Neural crest cell (in vitro differentiated cells): ENCODE results near the gene MACROD1. TPM values are rescaled to one million over a fixed set of nuclear protein-coding genes. Genes with fewer than 3 reads are reported as not detected.

Experiments used
- DNase-seq: peaks from one replicate; pipeline ENCODE4 v3.0.0; 2021; ENCODE audit warnings: low read depth, mixed read lengths, low spot score
- H3K27ac Mint-ChIP-seq: one replicate; pipeline ENCODE4 v1.8.0; 2021; ENCODE audit warnings: mild to moderate bottlenecking, mixed read lengths; ENCODE audit not compliant: unreplicated experiment
- H3K27me3 Mint-ChIP-seq: 2 replicates; pipeline ENCODE4 v1.8.0; 2021; ENCODE audit warnings: low read depth, mild to moderate bottlenecking, mixed read lengths
- H3K36me3 Mint-ChIP-seq: 2 replicates; pipeline ENCODE4 v1.8.0; 2021; ENCODE audit warnings: low read depth, mild to moderate bottlenecking, mixed read lengths
- H3K4me1 Mint-ChIP-seq: 2 replicates; pipeline ENCODE4 v1.8.0; 2021; ENCODE audit warnings: mixed read lengths
- H3K4me3 Mint-ChIP-seq: one replicate; pipeline ENCODE4 v1.8.0; 2021; ENCODE audit warnings: mild to moderate bottlenecking, mixed read lengths
- H3K9me3 Mint-ChIP-seq: 2 replicates; pipeline ENCODE4 v1.8.0; 2021; ENCODE audit warnings: mixed read lengths
- CTCF ChIP-seq: fragments of 200-600 bp; sonication (generic); conservative IDR thresholded peaks from 2 replicates; pipeline ENCODE4 v1.5.0; 2021; ENCODE audit warnings: antibody characterized with exemption, mild to moderate bottlenecking
- total RNA-seq: library from RNA; stranded (reverse); gene quantifications from 2 replicates; pipeline ENCODE4 v1.2.1, GENCODE V29; 2021

The MACROD1 gene
- total RNA-seq, 1 donor from 2014 or later, result 26.1 TPM

GRCh38 chr11:64062185-64063039 lies 103.5 kb downstream of the MACROD1 start:
- Mint-ChIP-seq H3K4me1 (peaks cover 29% of the 10 kb centered on the region), H3K9me3 (no peaks in the 10 kb centered on the region), H3K4me3 (no peak overlapping the region), H3K27ac (no peak overlapping the region), H3K36me3 (no peaks in the 10 kb centered on the region), H3K27me3 (peaks cover 15% of the 10 kb centered on the region)
- no peak for DNase-seq
- TF ChIP-seq CTCF, result no peak

- no peaks in the 10 kb centered on the region for H3K36me3 Mint-ChIP-seq
- peaks cover 15% of the 10 kb centered on the region for H3K27me3 Mint-ChIP-seq
- H3K9me3 Mint-ChIP-seq, result no peaks in the 10 kb centered on the region
- peaks cover 26% of the 10 kb centered on the region for H3K4me1 Mint-ChIP-seq
- no peak for TF ChIP-seq CTCF
- peak; percentile 58 for DNase-seq
- peak overlapping the region; percentile 71 for H3K4me3 Mint-ChIP-seq
- H3K27ac Mint-ChIP-seq, result no peak overlapping the region
Measured at GRCh38 chr11:64060861-64061444, 105.0 kb downstream of the MACROD1 start.

- H3K4me1 Mint-ChIP-seq, result peaks cover 29% of the 10 kb centered on the region
- no peak overlapping the region for H3K27ac Mint-ChIP-seq
- DNase-seq, result no peak
- H3K27me3 Mint-ChIP-seq, result peaks cover 15% of the 10 kb centered on the region
- H3K36me3 Mint-ChIP-seq, result no peaks in the 10 kb centered on the region
- TF ChIP-seq CTCF, result no peak
- H3K9me3 Mint-ChIP-seq, result no peaks in the 10 kb centered on the region
- H3K4me3 Mint-ChIP-seq, result no peak overlapping the region
Measured at GRCh38 chr11:64060263-64060860, 105.6 kb downstream of the MACROD1 start.

GRCh38 chr11:64059339-64060140 lies 106.4 kb downstream of the MACROD1 start:
- no peak for TF ChIP-seq CTCF
- no peak overlapping the region for H3K4me3 Mint-ChIP-seq
- H3K27ac Mint-ChIP-seq, result no peak overlapping the region
- H3K4me1 Mint-ChIP-seq, result peaks cover 38% of the 10 kb centered on the region
- H3K9me3 Mint-ChIP-seq, result no peaks in the 10 kb centered on the region
- H3K36me3 Mint-ChIP-seq, result no peaks in the 10 kb centered on the region
- peaks cover 20% of the 10 kb centered on the region for H3K27me3 Mint-ChIP-seq
- no peak for DNase-seq

- no peak for DNase-seq
- Mint-ChIP-seq H3K4me1 (peaks cover 39% of the 10 kb centered on the region), H3K36me3 (no peaks in the 10 kb centered on the region), H3K27me3 (peaks cover 14% of the 10 kb centered on the region), H3K9me3 (no peaks in the 10 kb centered on the region), H3K27ac (no peak overlapping the region), H3K4me3 (no peak overlapping the region)
- no peak for TF ChIP-seq CTCF
Measured at GRCh38 chr11:64058494-64058893, 107.4 kb downstream of the MACROD1 start.
